HG02938 (cell line): Measurements from ENCODE around the gene TBC1D16.
"Not testable (repeated sequence)": the region's sequence is repeated elsewhere in the genome, so short reads cannot be mapped to it uniquely, and the experiment has no call there.

Experiments
- ATAC-seq: cut with Tn5 transposase; IDR thresholded peaks from one replicate; pipeline ENCODE4 v1.9.1; 2021; ENCODE audit warnings: mild to moderate bottlenecking, moderate library complexity; ENCODE audit not compliant: unreplicated experiment

Gene TBC1D16

DNA sequence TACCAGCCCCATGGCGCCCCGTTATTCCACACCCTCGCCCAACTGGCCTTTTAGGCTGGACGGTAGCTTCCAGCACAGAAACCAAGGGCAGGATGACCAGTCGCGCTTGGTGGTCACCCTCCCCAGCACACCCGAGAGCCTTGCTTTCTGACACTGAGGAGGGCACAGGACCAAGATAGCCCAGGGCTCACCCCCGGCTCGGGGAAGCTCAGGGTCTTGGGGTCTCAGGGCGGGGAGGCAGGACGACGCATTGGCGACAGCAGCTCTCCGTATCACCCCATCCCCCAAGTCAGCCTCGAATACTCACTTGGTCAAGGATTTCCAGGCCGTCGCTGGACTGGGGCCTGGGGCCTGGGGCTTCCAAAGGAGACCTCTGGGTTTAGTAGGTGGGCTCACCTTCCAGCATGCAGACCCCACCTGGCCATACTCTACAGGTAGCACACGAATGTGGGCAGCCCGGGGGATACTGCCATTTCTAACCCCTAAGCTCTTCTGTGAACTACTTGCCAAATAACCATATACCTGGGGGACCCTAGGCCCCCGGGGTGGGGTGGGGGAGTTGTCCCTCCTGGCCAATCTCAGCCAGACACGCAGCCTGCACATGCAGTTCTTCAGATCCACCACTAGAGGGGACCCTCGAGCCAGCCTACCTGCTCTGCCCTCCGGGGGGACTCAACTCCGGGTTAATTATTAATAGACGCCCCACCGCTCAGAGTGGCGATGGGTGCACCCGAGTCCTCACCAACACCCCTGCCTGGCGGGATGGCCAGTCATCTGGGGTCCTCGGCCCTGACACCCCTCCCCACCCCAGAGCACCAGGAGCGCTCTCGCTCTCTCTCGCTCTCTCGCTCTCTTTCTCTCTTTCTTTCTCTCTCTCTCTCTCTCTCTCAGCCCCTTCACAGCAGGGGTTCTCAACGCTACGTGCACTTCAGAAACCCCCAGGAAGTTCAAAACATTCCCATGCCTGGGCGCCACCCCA, 30.0 kb downstream of the TBC1D16 start:
- no peak for ATAC-seq

DNA sequence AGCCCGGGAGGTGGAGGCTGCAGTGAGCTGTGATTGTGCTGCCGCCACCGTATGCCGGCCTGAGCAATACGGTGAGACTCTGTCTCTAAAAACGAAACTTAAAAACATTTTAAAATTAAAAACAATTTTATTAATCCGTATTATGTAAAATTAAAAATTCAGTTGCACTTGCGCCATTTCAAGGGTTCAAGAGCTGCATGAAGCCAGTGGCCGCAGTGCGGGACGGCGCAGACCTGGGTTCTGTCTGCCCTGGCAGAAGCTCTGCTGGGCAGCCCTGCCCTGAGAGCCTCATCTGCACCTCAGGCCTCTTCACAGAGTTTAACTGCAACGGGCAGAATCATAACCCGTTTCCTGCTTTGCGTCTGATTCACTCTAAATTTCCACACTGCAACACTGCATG, 31.7 kb downstream of the TBC1D16 start:
- ATAC-seq, result no peak

DNA sequence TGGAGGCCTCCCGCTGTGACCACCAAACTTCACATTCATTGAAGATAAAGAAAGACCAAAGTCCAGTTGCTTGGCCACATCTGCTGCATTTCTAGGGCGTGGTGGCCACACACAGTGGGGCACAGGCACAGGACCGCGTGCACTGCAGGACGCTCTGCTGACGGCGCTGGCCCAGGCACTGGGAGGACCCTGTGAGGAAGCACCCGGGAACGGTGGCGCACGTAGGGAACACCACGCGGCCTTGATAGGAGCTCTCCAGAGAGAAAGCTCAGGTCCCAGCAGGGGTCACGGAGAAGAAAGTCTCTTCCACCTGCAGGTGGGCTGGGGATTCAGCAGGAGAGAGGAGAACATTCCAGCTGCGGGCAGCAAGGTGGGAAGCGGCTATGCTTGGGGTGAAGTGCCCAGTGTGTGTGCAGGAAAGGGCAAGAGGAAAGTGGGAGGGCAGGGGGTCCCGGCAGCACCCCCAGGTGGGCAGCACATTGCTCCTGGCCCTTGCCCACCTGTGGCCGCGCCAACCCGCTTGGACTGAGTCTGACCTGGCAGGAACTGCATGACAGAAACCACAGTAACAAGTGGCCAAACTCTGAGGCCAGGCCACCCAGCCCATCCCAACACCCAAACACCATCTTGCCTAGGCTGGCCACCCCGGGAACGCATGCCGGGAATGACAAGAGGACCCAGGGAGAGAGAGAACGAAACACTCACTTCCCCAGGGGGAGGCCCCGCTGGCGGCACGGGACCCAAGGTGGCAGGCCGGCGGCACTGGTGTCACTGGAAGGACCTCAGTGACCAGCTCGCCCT, 32.8 kb downstream of the TBC1D16 start:
- no peak for ATAC-seq

DNA sequence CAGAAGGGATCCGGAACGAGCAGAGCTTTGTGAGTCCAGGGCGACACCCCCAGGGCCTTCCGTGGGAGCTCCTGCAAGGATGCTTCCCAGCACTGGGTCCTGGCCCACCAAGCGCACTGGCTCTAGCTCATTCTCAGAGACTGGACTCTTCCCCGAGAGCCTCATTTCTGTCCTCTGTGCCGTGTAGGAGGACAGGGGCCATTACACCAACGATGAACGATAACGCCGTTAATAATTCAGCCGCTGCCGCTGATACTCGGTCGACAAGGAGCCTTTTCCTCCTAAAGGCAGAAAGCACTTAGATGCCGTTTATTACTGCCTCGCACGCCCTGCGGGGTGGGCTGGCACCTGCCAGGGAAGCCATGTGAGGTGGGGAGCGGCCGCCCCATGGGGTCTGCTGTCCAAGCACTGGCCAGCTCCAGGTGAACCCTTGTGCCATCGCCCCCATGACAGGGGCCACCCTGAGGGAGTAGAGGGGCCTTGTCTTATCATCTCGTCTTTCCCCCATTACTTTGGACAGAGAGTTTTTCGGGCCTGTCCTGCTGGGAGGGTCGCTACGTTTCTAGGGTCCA, 33.5 kb downstream of the TBC1D16 start:
- ATAC-seq, result no peak

DNA sequence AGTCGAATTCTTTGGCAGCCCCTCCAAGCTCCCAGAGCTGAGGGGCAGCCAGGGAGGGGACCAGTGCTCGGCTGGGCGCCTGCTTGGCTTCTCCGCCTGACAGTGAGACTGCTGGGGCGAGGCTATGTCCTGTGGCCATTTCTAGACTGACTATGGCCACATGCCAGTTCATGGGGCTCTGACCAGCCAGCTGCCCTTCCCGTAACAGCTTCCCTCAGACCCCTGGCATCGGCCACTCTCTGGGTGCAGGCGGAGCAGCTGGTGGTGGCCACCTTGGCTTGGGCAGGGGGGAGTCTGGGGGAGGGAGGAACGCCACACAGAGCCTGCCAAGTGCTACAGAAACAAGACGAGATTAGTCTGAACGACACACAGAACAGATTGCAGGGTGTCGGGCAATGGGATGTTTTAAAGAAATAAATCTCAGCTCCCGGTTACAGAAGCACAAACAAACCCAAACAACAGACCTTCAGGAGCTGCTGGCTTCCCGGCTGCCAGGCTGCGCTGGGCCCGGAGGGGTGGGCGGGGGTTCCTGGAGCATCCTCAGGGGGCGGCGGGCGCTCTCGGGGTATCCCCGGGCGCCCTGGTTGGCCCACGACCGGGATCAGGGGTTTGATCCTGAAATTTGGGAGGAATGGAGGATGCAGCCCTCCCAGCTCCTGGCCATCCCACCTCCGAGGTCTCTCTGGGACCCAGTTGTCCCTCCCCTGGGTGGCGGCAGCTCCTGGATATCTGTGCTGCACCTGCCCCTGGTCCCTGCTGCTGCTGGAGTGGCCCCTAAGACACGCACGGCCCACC, 34.5 kb downstream of the TBC1D16 start:
- no peak for ATAC-seq

DNA sequence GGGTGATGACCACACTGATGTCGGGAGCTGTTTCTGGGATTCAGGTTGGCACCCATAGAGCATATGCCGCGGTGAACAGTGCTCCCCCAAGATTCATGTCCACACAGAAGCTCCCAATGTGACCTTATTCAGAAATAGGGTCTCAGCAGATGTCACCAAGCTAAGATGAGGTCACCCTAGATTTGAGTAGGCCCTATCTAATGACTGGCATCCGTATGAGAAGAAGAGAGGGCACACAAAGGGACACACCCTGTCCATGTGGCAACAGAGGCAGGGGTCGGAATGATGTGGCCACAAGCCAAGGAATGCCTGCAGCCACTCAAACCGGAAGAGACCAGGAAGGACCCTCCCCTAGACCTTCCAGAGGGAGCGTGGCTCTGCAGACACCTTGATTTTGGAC, 35.5 kb downstream of the TBC1D16 start:
- ATAC-seq, result no peak

DNA sequence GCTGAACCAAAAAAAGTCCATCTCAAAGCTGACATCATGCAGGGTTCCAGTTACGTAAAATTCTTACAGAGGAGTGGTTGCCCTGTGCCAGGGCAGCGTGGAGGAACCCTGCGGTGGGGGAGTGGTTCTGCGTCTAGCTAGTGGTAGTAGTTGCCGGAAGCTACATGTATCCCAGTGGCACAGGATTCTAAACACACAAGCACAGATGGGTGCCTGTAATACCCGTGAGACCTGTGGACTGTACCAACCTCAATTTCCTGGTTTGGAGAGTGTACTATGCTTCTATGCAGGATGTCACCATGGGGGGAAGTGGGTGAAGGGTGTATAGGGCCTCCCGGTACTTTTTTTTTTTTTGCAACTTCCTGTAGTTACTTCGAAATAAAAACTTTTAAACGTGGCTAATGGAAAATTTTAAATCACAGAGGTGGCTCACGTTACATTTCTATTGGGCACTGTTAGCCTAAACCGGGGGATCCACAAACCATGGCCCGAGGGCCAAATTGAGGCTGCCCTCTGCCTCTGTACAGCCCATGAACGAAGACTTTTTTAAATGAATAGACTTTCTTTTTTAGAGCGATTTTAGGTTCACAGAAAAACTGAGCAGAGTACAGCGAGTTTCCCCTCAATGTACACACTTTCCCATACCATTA, 38.5 kb downstream of the TBC1D16 start:
- ATAC-seq, result no peak

DNA sequence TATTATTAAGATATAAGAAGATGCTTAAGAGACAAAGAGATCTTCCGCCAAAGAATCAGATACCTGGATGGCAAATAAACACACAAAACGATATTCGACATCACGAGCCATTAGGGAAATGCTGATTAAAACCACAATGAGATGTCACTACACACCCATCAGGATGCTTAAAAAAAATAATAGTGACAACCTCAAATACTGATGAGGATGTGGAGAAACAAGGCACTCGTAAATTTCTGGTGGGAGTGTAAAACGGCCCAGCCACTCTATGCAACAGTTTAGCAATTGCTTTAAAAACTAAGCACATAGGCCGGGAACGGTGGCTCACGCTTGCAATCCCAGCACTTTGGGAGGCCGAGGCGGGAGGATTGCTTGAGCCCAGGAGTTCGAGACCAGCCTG, 39.4 kb downstream of the TBC1D16 start:
- ATAC-seq, result no peak

DNA sequence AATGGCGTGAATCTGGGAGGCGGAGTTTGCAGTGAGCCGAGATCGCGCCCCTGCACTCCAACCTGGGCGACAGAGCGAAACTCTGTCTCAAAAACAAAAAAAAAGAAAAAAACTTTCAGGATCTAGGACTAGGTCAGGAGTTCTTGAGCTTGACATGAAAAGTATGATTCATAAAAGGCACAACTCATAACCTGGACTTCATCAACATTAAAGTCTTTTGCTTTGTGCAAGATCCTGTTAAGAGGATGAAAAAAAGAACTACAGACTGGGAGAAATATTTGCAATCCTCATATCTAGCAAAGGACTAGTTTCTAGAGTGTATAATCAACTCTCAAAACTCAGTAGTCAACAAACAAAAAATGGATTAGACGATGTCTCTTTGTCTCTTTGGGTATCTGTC, 40.0 kb downstream of the TBC1D16 start:
- ATAC-seq, result no peak

DNA sequence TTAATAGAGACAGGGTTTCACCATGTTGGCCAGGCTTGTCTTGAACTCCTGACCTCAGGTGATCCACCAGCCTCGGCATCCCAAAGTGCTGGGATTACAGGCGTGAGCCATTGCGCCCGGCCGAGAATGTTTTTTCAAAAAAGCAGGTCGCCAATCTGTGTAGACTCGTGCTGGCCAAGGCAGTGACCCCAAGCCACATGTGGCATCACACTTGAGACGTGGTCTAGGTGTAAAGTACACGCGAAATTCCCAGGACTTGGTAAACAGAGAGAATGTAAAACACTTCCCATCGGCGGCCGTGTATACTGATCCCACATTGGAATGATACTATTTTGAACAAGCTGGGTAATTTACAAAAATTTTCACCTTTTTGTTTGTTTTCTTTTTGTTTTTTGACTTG, 41.1 kb downstream of the TBC1D16 start:
- no peak for ATAC-seq

DNA sequence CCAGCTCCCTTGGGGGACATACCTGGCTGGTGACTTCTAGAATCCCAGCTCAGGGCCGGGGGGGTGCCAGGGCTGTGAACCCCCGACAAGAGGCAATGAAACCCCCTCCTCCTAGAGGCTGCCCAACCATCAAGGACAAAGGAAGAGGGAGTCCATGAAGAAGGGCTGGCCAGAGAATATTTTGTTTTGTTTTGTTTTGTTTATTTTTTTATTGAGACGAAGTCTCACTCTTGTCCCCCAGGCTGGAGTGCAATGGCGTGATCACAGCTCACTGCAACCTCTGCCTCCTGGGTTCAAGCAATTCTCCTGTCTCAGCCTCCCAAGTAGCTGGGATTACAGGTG, 41.5 kb downstream of the TBC1D16 start:
- not testable (repeated sequence) for ATAC-seq

DNA sequence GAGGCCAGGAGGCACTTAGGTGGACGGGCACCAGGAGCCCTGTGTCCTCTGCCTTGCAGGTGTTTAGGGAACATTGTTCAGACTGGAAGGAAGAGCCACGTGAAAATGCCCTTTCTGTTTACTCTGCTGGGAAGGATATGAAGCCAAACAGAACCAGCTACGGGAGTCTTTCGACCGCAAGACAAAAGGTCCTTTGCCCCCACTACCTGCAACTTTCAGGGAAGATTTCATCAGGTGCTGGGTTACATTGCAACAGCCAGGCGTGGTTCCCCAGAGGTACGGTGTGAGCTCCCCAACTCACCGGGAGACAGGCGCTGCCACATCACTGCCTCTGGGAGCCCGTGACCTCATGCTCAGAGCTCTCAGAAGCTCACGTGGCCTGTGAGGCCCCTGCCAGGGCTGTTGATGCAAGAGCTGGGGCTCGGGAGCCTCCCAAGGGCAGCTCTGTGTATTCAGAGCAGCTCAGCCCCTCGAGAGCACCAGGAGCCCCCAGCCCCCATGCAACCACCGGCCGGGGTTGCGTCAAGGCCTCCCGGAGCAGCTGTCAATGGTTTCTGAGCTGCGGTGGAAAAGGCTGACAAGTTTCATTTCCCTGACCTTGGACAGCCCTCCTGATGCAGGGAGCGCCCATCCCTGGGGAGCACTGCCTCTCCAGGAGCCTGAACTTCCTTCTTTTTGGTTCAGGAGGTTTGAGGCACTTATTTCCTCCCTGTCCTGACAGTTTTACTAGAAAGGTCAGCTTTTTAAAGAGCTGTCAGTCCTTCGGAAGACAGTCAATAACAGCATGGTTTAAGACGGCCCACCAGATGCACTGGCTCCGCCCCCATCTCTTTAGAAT, 42.1 kb downstream of the TBC1D16 start:
- ATAC-seq, result no peak

DNA sequence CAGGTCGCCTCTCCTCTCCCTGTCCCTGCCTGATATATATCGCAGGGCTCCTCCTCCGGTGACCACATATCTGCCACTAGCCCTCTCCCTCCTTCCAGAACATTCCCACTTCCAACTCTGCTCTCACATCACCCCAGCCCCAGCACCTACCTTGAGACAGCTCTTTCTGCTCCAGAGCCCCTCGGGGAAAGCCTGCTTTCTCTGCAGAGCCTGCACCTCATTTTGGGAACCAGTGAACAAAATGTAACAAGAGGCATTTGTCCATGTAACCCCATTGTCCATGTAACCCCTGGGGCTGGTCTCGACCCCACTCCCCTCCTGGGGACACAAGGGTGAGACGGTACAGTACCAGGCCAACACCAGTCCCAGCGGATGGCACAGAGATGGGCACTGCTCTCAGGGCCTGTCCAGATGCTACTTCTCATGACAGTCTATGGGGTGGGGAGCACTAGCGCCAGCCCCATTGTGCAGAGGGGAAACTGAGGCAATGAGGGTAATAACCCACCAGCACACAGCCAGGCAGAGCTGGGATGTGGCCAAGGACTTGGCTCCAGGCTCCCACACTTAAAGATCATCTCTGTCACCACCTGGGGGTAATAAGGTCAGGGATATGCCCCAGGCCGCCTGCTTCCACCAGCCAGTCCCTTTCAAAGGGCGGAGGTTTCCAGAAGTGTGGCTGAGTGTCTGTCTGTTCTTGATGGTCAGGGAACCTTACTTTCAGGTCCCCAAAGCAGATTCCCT, 42.9 kb downstream of the TBC1D16 start:
- no peak for ATAC-seq

DNA sequence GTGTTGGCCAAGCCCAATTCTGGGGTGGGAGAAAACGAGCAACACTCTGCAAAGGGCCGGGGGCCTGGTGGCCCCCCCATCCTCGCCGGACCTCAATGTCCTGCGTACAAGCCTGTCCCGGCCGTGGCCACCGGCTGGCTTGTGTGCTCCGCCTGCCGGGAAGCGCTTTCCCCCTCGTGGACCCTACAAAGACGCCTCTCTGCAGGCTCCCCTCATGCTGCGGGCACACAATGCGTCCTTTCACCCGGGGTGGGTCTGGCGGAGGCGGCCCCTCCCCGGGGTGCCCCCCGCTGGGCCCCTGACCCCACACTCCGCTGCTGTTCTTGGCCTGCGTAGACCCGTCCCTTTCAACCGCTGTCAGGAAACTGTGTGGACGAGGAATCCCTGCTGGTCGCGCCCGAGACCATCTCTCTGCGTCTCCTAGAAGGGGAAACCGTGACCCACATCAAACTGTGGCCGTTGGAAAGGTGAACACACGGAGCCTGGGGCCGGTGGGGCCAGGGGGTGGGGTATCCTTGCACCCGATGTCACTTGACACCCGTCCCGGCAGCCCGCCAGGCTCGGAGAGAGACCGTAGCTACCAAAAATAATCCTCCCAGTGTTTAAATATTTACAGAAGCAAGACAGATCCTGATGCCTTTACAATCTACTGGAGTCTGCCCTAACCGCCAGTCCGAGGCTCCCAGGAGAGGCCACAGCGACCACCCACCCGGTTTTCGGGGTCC, 43.6 kb downstream of the TBC1D16 start:
- ATAC-seq, result no peak

DNA sequence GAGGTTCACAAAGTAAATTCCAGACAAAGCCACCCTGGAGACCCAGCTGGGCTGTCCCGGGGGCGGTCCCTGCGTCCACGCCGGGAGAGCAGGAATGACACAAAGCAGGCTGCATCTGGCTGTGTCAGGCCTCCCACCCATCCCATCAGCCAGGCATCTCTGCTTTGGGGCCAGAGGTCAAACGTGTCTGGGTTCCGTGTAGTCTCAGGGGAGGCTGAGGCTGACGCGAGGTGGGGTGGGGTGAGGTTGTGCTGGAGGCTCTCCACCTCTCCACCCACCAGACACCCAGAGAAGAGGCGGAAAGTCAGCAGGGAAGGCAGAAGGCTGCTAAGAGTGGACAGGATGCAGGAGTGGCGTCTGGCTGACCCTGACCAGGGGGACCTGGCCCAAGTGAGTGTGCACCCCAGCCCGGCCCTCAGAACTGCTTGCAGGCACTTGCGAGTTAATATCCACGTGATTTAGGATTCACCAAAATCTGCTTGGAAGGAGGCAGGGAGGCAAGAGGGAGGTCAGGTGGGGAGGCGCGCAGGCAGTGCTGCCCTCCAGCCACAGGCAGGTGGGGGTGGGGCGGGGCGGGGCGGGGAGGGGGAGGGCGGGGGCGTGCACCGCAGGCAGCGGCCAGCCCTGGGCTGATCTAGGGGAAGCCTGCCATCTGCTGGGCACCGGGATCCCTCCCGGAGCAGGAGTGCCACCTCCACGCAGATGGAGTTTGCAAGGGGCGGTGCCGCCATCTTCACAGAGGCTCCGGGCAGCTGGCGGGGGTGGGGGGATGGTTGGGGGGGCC, 44.3 kb downstream of the TBC1D16 start:
- no peak for ATAC-seq

DNA sequence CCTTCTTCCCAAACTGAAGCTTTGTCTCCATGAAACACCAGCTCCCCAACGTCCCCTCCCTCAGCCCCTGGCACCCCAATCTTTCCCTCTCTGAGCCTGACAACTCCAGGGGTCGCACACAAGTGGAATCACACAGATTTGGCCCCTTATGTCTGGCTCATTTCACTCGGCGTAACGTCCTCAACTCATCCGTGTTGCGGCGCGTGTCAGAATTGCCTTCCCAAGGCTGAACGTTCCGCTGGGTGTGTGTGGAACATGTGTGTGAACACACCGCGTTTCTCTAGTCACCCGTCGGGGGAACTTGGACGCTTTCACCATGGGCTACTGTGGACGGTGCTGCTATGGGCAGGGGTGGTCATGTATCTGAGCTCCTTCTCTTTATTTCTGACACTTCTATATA, 45.0 kb downstream of the TBC1D16 start:
- ATAC-seq, result no peak

DNA sequence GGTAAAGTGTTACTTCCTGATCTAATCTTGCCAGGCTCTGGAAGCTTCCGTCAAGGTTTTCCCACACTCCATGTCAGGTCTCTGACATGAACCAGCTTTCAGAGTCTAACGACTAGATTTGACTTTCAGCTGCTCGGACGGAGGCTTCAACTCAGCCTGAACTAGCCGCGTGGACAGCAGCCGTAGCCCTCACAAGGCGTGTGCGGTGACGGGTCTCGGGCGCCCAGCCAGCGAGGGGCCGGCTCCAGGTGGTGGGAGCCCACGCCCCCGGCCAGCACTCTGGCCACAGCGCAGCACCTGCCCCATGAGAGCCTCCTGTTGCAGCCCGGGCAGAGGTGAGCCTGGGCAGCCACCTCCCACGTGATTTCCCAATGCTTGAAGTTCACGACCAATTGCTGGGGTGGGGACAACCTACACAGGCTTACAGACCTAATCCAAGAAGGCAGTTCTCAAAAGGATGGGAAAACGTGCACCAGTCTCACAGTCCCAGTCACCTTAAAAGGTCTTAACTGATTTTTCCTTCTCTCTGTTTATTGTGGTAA, 45.5 kb downstream of the TBC1D16 start:
- ATAC-seq, result no peak
